GM12878 (cell line): ENCODE measurements around the gene TMC8.

Experiments
- MXI1 ChIP-seq: fragments of 150-350 bp; IDR thresholded peaks from 2 replicates; pipeline ENCODE4 v1.6.1; 2011; ENCODE audit warnings: low read depth, mild to moderate bottlenecking, inconsistent platforms, low read length, improper control_type of control experiment
- TF ChIP-seq, protein P1 (sequence below), 3 experiments: IDR thresholded peaks in 2 of 3; conservative IDR thresholded peaks in 1 of 3; 2 replicates each; pipeline ENCODE4 v1.5.1; 2011; ENCODE audit warnings: low read depth in 3 of 3, low read length in 3 of 3, mild to moderate bottlenecking in 3 of 3, control low read depth in 2 of 3, moderate library complexity in 2 of 3, inconsistent platforms in 1 of 3, mixed read lengths in 1 of 3; ENCODE audit not compliant: control insufficient read depth in 2 of 3, insufficient read depth in 1 of 3; ENCODE audit errors: extremely low read depth in 1 of 3

DNA sequence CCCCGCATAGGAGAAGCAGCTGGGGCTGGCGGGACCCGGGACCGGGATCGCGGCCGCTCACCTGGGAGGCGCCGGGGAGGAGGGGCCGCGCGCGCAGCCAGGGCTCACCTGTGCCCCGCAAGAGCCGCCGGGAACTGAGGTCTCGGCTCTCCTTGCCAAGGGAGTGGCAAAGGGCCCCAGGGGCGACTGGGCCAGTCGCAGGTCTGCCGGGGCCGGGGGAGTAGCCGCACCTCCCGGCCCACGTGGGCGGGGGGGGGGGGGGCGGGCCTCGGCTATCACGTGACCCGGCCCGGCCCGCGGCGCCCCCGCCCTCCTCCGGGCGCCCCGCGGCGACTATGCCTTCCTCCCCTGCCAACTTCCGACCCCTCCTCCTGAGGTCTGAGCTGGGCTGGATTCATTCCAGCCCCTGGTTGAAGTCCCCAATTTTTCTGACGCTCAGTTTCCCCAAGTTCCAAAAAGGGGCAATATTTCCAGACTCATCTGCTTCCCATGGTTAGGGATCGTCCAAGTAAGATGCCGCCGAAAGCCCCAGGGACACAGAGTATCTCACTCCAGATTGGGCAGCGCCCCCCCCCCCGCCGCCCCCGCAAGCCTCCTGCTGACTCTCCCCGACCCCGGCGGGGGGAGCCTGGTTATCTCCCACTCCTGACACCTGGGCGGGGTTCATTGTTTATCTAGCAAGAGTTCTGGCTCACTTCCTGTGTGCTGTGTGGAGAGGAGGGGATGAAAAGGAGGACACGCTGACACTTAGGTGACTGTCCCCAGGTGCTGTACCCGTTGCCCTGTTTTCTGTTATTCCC is 1.8 kb upstream of the TMC8 start, which contains the start of gene TMC6:
- TF ChIP-seq, protein P1, sequence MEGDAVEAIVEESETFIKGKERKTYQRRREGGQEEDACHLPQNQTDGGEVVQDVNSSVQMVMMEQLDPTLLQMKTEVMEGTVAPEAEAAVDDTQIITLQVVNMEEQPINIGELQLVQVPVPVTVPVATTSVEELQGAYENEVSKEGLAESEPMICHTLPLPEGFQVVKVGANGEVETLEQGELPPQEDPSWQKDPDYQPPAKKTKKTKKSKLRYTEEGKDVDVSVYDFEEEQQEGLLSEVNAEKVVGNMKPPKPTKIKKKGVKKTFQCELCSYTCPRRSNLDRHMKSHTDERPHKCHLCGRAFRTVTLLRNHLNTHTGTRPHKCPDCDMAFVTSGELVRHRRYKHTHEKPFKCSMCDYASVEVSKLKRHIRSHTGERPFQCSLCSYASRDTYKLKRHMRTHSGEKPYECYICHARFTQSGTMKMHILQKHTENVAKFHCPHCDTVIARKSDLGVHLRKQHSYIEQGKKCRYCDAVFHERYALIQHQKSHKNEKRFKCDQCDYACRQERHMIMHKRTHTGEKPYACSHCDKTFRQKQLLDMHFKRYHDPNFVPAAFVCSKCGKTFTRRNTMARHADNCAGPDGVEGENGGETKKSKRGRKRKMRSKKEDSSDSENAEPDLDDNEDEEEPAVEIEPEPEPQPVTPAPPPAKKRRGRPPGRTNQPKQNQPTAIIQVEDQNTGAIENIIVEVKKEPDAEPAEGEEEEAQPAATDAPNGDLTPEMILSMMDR (IDR thresholded peaks at IDR 0.05 in 2 of 3, conservative IDR thresholded peaks at IDR 0.05 in 1 of 3; ENCODE audit: control insufficient read depth in 2 of 3, extremely low read depth in 1 of 3, insufficient read depth in 1 of 3, low read depth in 3 of 3, low read length in 3 of 3), result no peak
- peak; percentile 20; the same call in 1 of the 2 replicates for TF ChIP-seq MXI1
